HG03442 (cell line): ENCODE data around the gene LSM7.

Experiments used
- ATAC-seq: cut with Tn5 transposase; IDR thresholded peaks from one replicate; pipeline ENCODE4 v1.9.1; 2021; ENCODE audit warnings: mild to moderate bottlenecking, moderate library complexity; ENCODE audit not compliant: unreplicated experiment

LSM7 gene

DNA sequence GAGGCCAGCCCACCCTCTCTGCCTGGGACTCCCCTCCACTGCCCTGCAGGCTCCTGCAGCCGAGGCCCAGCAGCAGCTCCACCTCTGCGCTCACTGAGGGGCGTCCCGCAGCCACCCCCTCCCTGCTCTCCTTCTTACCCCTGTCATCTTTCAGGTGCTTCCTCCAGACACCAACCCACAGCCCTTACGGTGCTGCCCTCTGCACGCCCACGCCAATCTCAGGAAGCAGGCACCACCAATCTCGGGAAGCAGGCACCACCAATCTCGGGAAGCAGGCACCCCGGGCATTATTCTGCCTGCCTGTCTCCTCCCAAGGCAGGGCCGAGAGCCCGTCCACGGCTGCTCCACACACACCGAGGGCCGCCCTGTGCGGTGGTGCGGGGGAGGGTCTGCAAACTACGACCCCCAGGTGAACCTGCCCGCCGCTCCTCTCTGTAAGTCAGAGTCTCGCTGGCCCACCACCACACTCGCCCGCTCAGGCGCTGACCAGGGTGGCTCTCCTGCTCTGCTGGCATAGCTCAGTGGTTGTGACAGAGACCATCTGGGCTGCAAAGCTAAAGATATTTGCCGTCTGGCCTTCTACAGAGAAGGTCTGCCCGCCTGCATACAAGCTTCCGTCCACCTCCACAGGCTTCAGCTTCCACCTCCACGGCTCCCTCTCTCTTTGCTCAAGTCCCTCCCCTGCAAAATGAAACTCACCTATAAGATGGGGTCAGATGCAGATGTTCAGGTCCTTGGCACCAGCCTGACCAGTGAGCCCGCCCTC is 2.9 kb downstream of the LSM7 start:
- ATAC-seq, result no peak

DNA sequence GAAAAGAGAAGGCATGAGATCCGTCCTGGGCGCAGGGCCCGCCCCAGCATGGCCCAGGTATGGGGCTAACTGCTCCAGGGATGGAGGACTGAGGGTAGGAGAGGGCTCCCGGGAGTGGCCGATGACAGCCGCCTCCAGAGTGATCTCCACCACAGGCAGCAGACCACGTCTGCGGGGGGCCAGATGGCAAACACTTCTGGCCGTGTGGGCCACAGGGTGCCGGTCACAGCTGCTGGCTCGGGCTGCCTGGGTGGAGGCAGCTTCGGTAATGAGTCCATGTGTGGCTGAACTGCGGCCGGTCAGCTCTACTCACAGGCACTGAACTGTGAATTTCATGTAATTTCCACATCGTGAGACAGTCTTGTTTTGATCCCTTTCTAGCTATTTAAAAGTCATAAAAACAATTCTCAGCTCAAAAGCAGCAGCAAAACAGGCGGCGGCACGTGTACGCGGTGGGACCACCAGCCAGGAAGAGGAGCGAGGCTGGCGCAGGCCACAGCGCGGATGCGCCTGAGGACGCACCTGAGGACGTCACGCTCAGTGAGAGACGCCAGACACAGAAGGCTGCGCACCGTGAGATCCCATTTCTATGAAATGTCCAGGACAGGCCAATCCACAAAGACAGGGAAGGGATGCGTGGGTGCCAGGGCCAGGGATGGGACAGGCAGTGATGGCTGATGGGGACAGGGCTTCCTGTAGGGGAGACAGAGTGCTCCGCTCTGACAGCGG is 4.0 kb downstream of the LSM7 start:
- no peak for ATAC-seq

DNA sequence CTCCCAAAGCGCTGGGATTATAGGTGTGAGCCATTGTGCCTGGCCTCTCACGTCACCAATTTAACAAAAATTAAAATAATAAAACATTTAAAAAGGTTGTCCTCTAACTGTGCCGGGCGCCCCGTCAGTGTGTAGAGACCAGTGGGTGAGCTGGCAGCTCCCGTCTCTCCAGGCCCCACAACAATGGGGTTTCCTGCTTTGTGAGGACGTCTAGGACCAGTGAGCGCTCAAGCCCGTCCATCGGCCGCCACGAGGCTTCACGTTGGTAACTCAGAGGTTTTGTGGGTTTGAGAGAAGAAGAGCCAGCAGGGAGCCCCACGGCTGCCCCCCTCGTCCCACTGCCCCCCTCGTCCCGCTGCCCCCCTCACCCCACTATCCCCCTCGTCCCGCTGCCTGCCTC is 4.7 kb downstream of the LSM7 start:
- no peak for ATAC-seq

DNA sequence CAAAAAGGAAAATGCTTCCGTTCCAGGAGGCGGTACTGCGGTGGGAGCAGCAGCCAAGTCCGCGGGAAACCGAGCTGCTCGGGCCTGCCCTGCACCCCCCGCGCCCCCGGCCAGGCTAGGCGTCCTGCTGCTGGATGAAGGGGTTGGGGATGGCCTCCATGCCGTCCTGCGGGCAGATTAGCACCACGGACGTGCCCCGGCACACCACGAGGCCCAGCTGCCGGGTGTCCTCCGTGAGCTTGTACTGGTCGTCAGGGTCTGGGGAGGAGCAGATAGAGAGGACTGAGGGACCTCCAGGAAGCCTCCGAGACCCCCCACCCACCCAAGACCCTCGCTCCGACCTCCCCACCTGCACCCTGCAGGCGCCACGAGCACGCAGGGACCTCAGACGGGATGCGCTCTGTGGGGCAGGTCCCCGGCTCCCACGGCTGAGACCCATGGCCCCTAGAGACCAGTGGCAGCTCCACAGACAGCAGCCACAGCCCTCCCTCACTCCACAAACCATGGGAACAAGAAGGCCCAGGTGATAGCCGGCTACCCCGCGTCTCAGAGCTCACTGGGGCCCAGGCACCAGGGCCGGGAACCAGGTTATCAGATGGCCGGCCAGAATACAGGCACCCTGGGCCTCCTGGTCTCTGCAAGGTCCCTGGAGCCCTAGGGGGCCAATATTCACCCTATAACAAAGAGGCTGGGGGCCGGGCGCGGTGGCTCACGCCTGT is 6.7 kb downstream of the LSM7 start:
- ATAC-seq, result no peak

DNA sequence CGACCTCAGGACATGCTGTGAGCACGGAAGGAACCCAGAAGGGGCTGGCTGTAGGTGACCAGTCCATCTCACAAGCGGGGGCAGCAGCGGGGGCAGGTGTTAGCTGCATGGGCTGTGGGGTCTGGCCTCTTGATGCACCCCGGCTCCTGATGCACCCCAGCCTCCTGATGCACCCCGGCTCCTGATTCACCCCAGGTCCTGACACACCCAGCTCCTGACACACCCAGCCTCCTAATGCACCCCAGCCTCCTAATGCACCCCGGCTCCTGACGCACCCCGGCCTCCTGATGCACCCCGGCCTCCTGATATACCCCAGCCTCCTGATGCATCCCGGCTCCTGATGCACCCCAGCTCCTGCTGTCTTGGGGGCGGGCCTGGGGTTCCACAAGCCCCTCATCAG is 7.4 kb downstream of the LSM7 start:
- no peak for ATAC-seq

DNA sequence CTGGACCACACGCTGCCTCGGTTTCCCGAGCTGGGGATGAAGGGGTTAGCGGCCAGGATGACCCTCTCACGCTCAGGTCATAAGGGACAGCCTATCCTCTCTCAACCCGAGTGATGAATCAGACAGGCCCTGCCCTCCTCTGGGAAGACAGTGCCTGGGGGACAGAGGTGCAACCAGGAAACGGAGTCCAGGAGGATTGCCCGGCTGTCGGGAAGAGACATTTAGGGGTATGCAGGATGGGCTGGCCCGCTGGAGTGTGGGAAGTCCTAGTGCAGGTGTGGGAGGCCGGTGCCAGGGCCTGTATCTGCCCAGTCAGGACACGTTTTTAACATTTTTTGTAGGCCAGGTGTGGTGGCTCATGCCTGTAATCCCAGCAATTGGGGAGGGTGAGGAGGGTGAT is 8.3 kb downstream of the LSM7 start:
- no peak for ATAC-seq

DNA sequence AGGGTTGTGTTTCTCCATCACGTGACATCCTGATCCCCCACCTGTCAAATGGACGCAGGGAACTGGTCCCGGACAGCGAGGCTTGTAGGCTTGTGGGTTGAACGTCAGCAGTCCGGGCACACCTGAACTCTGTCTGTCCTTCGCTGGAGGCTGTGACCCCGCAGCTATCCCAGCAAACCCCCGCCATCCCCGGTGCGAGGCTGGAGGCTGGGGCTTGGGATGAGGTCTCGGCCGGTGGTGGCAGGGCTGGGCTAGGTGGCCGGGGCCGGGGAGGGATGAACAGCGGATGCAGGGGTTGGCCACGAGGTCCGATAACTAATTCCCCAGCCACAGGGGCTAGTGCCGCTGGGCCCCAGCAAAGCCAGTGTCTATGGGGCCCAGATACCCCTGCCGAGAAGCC is 8.8 kb downstream of the LSM7 start:
- ATAC-seq, result no peak

DNA sequence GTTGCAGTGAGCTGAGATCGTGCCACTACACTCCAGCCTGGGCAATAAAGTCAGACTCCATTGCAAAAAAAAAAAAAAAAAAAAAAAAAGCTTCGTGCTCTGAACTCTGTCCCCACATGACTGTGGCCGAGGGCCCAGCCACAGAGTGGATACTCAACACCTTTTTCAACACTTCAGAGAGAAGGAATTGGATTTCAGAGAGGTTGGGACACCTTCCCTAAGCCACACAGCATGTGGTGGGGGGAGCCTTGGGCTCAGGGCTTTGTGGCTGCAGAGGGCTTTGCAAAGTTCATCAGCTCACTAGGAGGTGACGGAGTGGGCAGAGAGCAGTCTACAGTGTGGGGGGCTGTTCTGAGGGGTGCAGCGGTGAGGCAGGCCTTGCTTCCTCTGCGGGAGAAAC is 9.5 kb downstream of the LSM7 start:
- ATAC-seq, result no peak

DNA sequence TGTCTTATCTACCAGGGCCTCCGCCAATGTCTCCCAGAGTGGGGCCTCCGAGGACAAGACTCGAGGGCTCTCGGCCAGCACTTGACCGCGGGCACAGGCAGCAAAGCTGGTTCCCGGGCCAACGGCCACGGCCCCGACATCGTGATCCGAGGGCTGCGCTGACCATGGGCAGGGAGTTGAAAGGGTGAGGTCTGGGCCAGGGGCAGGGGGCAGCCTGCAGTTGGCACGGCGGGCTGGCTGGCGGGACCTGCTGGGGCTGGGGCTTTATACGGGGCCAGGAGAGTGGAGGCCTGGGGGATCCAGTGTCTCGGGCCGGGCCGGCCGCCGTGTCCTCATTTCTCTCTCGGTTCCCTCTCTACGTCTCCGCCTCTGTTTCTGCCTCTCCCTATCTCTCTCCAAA is 10.6 kb downstream of the LSM7 start:
- ATAC-seq, result no peak

DNA sequence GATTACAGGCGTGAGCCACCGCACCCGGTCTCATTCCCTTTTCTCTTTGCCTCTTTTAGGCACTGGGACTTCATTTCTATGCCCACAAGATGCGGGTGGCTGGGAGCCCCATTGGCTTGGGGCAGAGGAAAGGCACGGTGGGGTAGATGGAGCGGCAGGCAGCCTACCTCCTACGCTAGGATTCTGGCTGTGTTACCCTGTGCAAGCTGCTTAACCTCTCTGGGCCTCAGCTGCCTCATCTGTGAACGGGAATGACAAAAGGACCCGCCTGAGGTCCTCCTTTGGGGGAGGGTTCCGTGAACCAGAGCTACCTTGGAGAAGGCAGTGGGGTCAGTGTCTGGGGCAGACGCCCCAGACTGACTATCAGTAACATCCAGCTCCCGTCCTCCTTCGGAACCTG is 11.1 kb downstream of the LSM7 start:
- no peak for ATAC-seq

DNA sequence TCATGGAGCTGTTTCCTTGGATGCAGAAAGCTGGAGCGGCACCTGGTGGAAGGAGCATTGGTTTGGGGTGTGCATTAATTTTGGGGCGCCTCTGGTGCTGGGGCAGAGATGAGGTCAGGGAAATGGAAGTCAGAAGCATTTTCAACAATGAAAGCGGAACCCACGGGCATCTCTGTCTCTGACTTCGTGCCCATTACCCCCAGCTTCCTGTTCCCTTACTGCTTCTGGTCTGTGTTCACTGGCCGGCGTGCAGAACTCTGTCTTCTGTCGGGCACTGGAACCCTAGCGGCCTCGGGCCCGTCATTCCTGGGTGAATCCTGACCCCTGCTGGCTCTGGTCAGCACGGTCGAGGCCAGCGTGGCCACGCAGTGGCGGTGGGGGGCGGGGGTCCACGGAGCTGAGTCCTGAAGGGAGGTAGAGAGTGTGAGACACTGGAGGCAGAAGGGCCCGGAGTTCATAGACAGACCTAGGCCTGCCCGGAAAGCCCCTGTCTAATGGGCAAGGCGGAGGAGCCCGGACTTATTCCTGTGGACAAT is 12.5 kb downstream of the LSM7 start:
- no peak for ATAC-seq

DNA sequence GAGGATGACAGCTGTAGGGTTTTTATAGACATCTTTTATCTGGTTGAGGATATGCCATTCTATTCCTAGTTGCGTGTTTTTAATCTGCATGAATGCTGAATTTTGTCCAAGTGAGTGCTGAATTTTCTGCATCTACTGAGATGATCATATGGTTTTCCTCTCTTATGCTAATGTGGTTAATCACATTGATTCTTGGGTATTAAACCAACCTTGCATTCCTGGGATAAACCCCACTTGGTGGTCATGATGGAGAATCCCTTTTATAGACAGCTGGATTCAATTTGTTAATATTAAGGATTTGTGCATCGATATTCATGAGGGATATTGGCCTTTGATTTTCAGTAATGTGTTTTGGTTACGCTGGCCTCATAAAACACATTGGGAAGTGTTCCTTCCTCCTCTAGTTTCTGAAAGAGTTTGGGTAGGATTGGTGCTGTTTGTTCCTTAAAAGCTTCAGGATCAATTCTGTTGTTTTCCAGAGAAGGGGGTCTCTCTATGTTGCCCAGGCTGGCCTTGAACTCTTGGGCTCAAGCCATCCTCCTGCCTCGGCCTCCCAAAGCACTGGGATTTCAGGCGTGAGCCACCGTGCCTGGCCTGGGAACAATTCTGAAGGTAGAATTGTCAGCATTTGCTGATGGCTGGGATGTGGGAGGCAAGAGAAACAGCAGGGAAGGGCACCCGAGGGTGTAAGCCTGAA is 13.1 kb downstream of the LSM7 start:
- no peak for ATAC-seq

DNA sequence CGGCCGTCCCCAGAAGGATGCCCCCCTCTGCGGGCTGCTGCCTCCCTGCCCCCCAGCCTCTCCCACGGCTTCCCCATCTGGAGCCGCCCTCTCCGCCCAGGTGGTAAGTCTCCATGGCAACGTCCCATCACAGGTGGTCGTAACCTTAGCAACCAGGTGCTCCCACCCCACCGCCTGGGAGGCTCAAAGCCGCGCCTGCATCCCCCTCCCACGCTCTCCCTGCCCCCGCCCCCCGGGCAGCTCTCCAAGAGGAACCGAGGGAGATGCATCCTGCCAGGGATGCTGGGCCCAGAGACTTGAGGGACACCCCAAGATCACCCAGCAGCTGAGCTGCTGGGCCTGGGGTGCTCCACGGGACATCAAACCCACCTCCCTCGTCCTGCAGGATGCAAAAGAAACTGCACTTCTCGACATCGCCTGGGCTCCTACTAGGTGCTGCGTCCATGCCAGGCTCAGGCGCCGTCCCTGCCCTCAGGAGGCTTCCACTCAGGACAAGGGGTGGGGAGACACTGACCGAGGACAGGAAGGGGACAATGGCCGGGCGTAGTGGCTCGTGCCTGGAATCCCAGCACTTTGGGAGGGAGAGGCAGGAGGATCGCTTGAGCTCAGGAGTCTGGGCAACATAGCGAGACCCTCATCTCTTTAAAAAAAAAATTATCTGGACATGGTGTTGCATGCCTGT is 15.4 kb downstream of the LSM7 start:
- no peak for ATAC-seq

DNA sequence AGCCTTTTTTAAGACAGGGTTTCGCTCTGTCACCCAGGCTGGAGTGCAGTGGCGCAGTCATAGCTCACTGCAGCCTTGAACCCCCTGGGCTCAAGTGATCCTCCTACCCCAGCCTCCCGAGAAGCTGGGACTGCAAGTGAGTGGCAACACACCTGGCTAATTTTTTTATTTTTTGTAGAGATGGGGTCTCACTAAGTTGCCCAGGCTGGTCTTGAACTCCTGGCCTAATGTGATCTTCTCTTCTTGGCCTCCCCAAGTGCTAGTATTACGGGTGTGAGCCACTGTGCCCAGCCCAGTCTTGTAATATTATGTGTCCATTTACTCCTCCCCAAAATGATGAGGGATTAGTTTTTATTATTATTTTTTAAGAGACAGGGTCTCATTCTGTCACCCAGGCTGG is 17.3 kb downstream of the LSM7 start:
- ATAC-seq, result no peak

DNA sequence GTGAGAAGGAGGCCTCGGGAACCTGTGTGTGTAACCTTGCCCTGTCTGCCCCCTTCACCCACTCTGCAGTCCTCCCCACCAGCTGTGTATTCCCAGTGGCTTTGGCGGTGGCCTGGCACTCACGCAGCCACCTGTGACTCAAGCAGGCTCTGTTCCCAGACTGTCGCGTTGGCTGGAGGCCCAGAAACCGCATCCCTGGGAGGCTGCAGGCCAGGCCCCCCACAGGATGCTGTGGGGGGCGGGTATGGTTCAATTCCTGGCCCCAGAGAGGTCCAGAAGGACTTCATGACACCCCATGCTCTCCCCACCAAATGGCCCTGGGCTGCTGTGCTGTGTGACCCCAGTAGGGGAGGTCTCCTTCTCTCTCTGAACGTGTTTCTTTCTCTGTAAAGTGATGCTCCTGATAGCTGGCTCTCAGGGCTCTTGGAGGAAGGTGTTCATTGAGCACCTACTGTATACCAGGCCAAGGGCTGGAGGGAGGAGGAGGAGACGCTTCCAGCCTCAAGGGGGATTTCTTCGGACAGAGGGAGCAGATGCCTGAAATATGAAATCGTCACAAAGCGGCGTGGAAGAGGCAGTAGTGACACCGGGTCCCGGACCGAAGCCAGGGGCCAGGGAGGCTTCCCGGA is 18.5 kb downstream of the LSM7 start:
- ATAC-seq, result no peak

DNA sequence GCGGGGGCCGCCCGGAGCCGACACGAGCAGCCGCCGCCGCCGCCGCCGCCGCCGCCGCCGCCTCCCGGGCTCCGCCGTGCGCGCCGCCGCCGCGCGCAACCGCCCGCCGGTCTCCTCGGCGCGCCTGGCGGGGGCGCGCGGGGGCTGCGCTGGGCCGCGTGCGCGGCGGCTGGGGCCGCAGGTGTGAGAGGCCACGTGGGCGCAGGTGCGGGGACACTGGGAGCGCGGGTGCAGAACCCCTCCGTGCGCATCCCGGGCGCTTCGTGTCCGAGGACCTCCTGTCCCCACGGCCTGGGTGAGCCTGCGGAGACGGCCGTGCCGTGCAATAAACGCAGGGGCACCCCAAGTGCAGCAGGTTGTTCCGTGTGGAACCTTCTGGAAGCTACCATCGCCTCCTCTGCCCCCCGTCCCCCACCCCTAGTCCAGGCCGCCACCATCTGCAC is 20.3 kb downstream of the LSM7 start, which contains the start of gene LINGO3:
Gene LINGO3, minus strand, starts transcription at position 41 of the 443 bp plus-strand sequence. CDS start 16,378 bp downstream, outside the sequence.
- no peak for ATAC-seq

DNA sequence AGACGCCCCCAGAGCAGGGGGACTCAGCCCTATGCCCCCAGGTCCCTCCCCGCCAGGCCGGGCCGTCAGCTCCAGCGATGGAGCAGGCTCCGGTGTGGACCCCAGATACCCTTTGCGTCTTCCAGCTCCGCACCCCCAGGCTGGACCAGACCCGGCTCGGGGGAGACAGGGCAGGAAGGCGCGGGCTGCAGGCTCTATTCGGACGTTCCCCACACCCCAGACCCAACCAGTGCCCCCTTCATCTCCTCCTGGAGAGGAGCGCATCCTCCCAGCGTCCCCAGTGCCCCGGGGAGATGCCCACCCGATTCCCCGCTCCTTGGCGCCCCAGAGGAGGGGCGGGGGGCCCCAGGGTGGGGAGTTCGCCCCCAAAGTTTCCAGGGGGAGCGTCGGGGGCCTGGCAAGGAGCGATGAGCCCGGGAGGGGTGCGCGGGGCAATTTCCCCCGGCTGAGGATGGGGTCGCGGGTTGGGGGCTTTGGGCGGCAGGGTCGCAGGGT is 20.8 kb downstream of the LSM7 start:
- no peak for ATAC-seq

DNA sequence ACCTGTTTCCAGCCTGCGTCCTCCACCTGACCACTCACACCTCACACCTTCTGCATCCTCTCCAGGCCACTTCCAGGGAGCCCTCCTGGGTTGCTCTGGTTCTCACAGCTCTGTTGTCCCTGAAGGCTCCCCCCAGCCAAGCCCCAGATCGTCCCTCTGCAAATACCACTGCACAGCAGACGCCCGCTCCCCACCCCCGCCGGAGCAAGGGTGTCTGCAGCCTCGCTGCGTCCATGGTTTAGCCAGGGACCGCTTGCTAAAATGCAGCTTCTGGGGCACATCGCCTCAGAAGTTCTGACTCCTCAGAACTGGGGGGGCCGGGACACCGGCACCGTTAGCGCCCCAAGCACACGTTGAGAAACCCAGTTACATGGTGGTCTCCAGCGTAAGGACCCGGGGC is 21.4 kb downstream of the LSM7 start:
- ATAC-seq, result no peak

DNA sequence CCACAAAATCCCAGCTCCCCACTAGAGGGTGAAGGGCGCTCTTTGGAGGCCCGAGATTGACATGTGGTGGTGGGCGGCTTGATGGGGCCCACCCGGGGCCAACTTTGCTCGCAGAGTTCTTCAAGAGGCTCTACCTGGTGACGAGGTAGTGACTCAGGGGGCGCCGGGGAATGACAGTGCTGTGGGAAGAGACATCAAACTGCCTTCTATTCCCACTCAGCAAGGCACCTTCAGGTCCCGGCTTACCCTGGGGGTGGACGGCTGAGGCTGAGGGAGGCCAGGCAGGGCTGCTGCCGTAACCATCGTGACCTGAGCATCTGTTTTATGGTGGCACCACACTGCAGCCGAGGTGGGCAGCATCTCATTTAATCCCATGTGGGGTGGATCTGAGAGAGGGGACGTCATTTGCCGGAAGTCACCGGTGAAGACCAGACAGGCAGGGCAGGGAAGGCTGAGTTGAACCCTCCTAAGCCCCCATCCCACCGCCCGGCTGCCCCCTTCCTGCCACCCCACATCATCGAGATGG is 22.0 kb downstream of the LSM7 start:
- no peak for ATAC-seq
